Measurements from ENCODE around the gene TBC1D3B. TPM values are rescaled to one million over a fixed set of nuclear protein-coding genes. Genes with fewer than 3 reads are reported as not detected.
"Not testable (repeated sequence)": the region's sequence is repeated elsewhere in the genome, so short reads cannot be mapped to it uniquely, and the experiment has no call there.

Gene TBC1D3B
- total RNA-seq, 1 donor from 2014 or later, result 0.64 TPM

DNA sequence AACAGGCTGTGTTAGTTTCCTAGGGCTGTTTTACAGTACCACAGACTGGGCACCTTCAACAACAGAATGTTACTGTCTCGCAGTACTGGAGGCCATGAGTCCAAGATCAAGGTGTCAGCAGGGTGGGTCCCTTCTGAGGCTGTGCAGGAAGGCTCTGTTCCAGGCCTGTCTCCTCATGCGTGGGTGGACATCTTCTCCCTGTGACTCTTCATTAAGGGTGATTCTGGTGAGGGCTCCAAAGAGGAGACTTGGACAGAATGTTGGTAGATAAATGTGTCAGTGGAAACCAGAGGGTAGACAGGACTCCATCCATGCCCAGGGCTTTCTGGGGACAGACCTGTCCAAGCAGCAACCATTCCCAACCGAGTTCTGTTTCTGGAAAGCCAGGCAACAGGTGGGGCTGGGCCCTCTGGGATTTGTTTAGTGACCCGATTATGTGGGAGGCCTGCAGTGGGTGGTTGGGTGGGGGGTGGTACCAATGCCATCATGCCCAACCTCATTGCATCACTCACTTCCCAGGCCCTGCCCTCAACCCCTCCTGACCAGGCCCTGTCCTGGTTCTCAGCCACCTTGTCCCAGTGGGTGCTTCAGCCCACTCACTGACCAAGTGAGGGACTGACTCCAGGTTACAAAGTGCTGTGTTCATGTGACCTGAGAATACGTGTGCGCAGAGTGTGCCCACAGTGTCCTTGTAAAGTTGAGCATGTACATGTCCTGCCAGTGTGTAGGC lies 5.2 kb upstream of the TBC1D3B start:
- DNase-seq (ENCODE audit: low read depth in 2 of 2), result not testable (repeated sequence)

DNA sequence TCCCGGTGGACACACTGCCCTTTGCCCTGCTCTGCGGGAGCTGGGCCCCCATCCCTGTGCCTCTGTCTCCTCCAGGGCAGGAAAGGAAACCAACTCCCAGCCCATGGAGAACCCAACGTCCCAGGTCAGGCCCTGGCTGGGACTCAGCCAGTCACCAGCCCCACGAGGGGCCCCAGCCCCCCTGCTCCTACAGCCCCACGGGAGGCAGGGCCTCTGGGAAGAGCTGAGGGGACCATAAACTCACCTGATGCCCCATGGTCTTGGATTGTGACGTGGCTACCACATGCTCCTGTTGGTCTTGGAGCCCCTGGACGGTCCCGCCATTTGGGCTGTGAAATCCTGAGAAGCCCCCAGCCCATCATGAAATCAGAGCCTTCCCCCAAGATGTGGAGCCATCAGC lies 7.6 kb downstream of the TBC1D3B start:
- not testable (repeated sequence) for DNase-seq (ENCODE audit: low read depth in 2 of 2)

DNA sequence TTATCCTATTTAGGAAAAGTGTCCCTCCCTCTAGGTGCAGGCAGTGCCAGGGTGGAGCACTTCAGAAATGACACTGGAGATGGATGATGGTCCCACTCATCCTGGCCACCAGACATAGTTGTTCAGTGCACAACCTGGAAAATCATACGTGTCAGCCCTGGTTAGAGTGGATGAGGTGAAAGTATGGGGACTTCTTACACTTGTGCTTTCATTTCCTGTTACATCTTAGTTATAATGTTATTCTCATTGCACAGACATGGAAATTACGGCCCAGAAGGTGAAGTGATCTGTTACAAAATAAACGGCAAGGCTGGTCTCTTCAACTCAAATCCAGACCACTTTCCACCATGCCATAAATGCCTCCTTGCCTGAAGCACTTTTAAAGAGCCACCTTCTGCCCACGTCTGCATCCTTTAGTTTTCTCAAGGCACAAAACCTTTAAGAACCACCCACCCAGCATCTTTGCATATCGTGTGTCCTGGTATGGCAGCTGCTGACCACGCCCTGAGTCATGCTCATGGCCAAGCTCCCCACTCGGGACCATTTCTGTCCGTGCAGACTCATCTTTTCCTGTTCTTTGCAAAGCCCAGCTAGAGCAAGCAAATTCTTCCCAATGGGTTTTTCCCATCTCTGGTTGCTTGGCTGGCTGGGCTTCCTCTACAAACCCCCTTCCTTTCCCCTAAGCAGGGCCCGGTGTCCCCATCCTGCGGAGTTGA lies 22.4 kb downstream of the TBC1D3B start:
- DNase-seq (ENCODE audit: low read depth in 2 of 2), result no peak

DNA sequence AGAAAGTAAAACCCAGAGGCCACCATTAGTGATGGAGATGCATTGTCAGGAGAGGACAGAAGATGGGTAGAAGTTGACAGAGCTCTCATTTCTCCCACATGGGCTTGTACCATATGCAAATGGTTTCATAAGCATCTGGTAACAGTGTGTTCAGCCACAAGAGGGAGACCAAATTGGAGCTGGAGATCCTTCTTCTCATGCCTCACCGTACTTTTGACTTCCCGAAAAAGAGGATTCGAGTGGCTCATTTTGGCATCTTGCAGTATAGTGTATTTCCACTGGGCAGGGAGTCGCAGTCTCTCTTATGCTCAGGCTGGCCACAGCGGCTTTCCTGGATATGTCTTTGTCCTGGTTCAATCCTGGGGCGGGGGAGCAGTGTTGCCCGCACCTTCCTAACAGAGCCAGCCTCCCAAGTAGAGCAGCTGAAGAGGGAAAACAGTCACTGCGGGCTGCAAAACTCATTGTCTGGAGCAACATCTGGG lies 23.8 kb downstream of the TBC1D3B start:
- DNase-seq (ENCODE audit: low read depth in 2 of 2), result no peak

DNA sequence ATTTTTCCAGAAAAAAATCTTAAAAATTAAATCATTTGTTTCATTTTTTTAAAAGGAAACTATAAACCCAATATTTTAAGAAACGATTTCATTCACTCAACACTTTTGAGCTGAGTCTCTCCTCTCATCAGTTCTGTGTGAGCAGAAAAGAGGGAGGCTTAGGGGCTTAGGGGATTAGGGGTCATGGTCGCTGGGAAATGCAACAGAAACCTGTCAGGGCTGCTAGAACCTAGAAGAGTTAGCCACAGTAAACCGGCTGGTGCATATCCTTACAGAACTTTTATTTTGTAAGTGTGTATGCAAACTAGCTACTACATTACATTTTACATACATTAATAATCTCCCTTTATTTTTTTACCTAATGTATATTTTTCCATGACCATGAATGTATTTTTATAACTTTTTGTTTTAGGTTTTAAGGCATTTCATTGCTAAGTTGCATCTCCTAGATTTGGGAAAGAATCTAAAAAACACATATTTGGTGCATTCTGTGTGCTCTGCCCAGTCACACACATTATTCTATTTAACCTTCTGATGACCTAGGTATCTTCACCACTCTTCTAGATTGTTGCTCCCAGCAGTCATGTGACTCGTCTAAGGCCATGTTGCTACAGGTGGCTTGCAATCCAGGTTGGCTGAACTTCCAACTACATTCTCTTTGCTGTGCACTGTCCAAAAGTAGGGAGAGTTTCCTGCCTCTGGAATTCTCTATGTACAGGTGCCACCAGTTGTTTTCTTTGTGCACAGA lies 24.4 kb downstream of the TBC1D3B start:
- no peak for DNase-seq (ENCODE audit: low read depth in 2 of 2)

DNA sequence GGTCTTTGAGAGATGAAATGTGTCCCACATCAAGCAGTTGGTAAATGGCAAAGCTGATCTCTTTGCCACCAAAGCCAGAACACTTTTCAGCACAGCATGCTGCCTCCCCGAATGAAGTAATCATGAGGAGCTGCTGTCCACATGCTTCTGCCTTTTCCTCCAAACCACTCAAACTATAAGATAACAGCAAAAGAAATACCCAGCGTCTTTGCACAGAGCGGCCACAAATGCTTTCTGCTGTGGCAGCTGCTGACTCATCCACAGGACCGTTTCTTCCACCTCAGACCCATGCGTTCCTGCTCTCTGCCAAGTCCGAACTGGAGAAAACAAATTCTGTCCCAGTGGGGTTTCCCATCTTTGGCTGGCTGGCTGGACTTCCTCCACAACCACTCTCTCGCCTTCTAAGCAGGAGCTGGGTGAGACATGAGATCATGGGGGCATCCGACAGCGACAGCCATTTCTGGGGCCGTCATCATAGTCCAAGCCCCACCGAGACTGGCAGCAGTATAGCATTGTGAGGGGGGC lies 27.1 kb downstream of the TBC1D3B start:
- no peak for DNase-seq (ENCODE audit: low read depth in 2 of 2)

DNA sequence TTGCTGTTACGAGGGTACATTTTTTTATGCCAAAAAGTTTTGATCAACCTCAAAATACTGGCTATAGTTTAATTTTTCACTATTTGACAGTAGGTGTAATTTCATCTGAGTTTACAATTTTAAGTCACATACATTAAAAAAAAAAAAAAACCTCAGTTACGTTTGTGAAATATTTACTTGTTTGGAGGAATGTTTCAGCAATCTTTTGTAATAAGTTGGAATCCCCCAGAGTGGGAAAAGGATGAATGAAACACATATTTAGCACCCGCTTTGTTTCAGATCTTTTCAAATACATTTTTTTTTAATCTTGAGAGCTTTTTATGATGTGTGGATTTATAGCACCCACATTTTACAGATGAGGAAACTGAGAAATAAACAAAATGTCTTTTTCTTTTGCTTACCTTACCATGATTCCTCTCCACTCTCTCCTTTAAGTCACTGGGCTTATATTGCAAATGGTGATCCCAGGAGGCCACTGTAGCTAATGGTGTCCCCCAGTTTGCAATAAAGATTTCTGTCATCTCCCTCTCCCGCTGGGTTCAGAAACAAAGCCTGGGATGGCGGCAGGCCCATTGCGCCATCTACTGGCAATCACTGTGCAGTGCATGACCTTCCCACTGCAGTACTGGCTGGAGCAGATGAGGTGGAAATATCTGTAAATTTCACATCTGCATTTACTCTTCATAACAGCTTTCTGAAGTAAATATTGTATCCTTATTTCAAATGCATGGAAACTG lies 27.7 kb downstream of the TBC1D3B start:
- peak; percentile 40 to 59 for DNase-seq (ENCODE audit: low read depth in 2 of 2)

DNA sequence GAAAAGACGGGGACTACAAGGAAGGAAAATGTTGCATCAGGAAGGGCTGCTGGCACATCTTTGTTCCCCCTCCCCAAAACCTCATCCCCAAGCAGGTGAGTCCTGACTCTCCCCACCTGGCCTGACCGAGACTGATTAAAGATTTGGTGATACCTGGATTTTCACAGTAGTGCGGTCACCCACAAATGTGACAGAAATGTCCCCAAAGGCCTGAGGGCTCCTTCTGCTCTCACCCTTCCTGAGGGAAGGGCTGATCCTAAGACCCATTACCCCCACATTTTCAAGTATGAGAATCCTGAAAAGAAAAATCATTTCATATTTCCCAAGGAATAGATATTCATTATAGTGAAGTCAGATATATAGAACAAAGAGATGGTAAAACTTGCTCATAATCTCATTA lies 28.8 kb downstream of the TBC1D3B start:
- no peak for DNase-seq (ENCODE audit: low read depth in 2 of 2)

DNA sequence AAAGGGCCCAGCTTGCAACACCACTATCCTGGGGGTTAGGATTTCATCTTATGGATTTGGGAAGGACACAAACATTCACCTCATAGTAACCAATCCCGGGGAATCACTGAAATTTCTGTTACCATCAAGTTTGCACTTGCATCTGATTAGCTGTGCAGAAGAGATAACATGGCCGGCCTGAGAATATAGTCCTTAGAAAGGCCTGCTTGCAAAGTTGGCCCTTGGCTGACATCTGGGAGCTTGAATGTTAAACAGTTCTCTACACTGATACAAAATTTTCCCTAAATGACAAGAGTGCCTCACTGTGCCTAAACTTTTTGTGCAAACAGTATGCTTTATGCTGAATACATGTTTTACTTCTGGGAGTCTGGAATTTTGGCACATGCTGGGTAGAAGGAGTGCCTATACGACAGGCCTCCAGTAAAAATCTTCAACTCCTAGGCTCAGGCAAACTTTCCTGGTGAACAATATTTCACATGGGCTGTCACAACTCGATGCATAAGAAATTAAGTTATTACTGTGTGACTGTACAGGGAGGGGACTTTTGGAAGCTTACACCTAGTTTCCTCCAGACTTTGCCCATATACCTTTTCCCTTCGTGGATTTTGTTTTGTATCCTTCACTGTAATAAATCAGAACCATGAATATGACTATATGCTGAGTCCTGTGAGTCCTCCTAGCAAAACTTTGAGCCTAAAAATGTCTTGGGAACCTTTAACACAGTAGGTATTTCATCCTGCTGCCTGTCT lies 31.3 kb downstream of the TBC1D3B start:
- no peak for DNase-seq (ENCODE audit: low read depth in 2 of 2)

DNA sequence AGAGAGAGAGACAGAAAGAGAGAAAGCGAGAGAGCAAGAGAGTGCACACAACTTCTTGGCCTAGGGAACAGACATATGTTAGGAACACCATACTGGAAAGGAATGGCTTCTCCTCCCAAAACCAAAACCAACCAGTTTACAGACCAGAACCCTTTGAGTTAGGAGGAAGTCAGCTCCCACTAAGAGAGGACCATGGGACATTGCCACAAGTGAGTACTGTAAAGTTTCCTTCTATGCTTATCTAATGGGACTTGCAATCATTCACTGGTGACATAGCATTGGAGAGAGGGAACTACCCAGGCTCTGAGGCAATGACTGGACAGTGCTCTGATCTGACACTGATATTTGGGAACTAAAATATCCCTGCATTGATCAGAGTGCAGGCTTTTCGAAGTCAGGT lies 32.4 kb downstream of the TBC1D3B start:
- no peak for DNase-seq (ENCODE audit: low read depth in 2 of 2)

DNA sequence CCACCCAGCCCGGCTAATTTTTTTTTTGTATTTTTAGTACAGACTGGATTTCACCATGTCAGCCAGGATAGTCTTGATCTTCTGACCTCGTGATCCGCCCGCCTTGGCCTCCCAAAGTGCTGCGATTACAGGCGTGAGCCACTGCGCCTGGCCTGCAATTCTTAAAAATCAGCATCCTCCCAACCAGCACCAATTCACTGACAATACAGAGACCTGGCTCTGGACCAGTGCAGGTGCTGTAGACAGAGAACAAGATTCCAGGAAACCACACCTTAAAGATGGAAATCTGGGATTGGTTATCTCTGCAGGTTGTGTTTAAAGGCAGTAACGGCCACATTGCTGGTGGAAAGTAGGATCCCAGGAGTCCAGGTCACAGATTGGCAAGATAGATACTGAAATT lies 33.6 kb downstream of the TBC1D3B start:
- no peak for DNase-seq (ENCODE audit: low read depth in 2 of 2)

DNA sequence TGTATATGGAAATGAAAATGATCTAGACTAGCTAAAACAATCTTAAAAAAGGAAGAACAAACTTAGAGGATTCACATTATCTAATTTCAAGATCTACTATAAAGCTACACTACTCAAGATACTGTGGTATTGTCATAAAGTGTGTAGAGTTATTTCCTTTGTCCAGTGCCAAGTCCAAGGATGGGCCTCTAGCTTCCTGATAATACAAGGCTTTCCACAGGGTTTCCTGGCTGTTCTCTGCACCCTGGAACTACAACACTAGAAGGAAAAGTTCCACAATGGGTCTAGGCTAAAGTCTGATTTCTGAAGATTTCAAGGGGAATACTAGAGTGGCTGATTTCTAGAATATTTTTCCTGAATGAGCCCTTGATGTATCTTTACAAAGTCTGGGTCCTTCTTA lies 34.2 kb downstream of the TBC1D3B start:
- no peak for DNase-seq (ENCODE audit: low read depth in 2 of 2)

DNA sequence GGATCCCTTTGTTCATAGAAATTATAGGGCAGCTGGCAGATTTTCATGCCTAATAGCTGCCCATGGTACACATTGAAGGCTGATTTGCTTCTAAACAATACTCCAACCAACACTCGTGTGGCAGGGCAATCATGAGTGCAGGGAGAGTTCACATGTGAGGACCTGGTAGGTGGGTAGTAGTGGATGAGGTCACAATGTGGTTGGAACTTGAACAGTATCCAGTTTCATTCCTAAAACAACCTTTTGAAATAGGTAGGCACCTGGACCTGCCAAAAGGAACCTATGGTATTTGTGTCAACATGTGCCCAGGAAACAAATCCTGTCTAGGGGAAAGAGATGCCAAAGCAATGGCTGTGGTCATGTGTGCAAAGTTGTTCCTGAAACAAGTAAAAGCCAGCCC lies 40.0 kb downstream of the TBC1D3B start:
- DNase-seq (ENCODE audit: low read depth in 2 of 2), result no peak

DNA sequence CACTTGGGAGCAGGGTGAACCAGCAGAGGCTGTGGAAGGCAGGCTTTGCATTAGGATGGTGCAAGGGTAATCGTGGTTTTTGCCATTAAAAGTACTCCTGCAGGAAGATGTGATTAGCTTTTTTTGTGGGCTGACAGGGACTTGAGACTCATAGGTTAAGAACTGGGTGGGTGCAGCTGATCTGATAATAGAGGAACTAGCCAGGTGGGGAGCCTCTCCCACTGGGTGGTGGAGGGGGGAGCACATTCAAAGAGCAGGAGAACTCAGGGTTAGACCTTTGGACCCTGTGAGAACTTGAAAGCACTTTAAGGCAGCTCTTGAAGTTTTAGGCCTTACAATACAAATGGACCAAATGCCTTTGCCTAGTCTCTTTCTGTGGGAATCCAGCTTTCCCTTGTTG lies 40.4 kb downstream of the TBC1D3B start:
- no peak for DNase-seq (ENCODE audit: low read depth in 2 of 2)

DNA sequence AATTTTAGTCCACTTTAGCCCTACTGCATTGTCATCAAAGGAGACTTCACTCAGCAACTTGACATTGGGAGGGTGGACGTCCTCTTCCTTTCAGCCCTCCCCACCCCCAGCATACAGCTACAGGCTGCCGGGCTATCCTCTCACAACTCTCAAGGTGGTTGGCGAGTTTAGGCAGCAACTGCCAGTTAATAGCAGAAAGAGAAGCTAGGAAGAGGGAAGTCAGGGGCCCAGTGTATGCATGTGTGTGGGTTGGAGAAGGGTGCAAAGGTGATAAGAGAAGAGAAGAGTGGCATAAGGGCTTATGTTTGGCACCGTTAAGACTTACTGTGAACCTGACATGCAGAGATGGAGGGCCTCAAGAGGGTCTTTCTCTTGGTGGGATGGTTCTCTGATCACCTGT lies 41.0 kb downstream of the TBC1D3B start:
- DNase-seq (ENCODE audit: low read depth in 2 of 2), result no peak

DNA sequence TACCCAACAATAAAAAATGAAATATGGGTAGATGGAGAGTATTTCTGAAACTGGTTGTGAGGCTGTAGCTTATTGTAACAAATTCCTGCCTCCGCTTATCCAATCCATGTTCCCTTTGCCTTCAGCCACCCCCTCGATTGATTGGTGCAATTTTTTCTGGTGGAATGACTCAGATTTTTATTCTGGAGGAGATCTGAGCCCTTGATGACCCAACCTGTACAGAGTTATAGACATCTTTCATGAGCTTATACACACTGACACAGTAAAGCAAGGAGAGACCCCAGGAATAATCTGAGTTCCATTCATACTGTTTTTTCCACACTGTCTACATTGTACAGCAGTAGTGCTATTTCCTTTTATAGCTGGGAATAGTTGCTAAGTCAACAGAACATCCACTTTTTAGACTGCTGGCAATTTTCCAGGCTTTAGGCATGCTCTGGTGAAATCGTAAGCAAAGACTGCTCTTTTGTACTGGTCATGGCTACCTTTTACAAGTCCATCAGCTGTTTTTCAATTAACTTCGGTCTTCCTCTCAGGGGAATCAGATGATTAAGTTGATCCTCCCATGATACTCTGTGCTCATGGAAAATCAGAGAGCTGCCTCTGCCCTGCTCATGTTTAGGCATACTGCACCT lies 42.7 kb downstream of the TBC1D3B start:
- peak; percentile 41 to 76 for DNase-seq (ENCODE audit: low read depth in 2 of 2)

DNA sequence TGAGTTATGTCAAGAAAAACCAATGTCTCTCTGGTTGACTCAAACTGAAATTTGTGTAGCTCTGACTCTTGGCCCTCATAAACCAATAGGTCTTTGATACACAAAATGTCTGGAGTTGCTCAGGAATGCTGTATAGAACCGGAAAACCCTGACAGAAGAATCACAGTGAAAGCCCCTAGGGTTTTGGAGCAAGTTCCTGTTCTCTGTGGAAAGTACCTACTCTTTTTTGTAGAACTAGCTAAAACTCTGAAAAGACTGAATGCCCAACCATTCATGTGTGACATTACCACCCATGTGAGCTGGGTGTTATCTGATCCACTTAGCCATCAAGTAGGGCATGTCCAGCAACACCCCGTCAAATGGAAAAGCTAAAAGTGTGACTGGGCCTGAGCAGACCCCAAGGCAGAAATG lies 44.0 kb downstream of the TBC1D3B start:
- DNase-seq (ENCODE audit: low read depth in 2 of 2), result no peak

DNA sequence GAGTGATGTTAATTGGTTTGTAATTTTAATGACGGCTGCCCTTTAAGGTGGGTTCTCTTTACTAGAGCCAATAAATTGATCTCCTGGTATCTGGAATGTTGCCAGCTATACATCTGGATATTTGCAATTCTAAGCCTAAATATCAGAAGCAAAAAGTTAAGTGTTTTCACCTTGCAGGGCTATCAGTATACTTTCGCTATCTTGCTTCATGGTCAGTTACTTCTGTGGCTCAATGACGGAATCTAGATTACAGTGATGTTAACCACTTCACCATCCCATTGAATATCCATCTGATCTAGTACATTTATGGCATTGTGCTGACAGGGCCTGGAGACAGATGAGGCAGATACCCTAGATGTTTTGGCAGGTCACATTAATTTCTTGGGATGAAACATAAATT lies 44.5 kb downstream of the TBC1D3B start:
- no peak for DNase-seq (ENCODE audit: low read depth in 2 of 2)

DNA sequence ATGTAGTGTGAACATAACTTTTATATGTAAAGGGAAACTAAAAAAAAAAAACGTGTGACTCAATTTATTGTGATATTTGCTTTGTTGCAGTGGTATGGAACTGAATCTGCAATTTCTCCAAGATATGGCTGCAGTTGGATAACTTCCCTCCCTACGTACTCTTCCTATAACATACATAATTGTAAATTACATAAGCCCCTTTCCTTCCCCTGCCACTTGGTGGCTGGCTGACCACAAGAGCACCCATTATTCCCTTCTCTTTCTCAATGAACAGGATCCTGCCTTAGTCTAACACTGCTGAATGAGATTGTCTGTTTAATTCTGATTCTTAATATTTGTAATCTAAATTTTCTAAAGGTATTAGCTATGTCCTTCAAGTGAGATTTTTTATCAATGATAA lies 45.0 kb downstream of the TBC1D3B start:
- DNase-seq (ENCODE audit: low read depth in 2 of 2), result no peak

DNA sequence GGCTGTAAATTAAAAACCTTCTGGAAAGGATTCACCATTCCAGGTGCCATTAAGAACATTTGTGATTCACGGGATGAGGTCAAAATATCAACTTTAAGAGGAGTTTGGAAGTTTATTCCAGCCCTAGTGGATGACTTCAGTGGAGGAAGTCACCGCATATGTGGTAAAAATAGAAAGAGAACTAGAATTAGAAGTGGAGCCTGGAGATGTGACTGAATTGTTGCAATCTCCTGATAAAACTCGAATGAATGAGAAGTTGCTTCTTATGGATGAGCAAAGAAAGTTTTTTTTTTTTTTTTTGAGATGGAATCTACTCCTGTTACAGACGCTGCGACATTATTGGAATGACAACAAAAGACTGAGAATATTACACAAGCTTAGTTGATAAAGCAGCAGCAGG lies 46.1 kb downstream of the TBC1D3B start:
- DNase-seq (ENCODE audit: low read depth in 2 of 2), result no peak

Measured in dermis microvascular lymphatic vessel endothelial cell (primary cell).